K562 treated with DMSO at 1 percent for 24 hours (cell line): ENCODE measurements around the gene CDC5L. TPM values are rescaled to one million over a fixed set of nuclear protein-coding genes. Genes with fewer than 3 reads are reported as not detected.

Experiments used
- total RNA-seq: library from RNA; unstranded; fragments of 300-600 nt; gene quantifications from 2 replicates; pipeline ENCODE4 v1.2.3, GENCODE V29; 2022; ENCODE audit warnings: low read depth; ENCODE audit not compliant: insufficient read depth

The CDC5L gene
- 20.0 and 22.1 TPM in 2 replicates for total RNA-seq

GRCh38 chr6:44387346-44388134 lies at the start of gene CDC5L:
TSS of gene CDC5L (plus strand) at chr6:44387706. CDS start at chr6:44387824, 118 bp downstream.

DNA sequence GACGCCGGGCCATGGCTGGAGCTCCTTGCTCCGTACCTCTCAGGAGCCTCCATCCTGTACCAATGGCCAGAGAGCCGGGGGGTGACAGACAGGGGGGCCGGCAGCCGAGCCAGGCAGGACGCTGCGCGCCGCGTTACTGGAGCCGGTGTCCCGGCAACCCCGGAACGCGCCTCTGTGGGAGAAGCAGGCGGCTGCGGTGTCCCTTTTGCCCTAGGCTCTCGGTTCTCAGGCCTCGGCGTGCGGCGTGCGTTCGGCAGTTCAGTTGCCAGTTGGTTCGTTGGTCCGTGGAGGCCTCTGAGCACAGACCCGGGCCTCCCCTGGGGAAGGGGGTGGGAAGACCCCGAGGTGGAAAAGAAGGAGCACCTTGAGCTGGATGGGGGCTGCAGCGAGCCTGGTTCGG lies 45.0 kb upstream of the CDC5L start, which contains the start of gene SPATS1:
Gene SPATS1, plus strand, starts transcription at position 162 of the 400 bp plus-strand sequence. CDS start 446 bp downstream, outside the sequence.

Other genes starting within 250 kb of the CDC5L start
- gene CAPN11, start 228.9 kb upstream of the CDC5L start, total RNA-seq = not detected in 2 replicates
- gene MYMX, start 170.8 kb upstream of the CDC5L start, total RNA-seq = not detected in 2 replicates
- gene SLC29A1, start 164.1 kb upstream of the CDC5L start, total RNA-seq = 193 and 196 TPM in 2 replicates
- gene HSP90AB1, start 140.6 kb upstream of the CDC5L start, total RNA-seq = 1,001 and 1,023 TPM in 2 replicates
- gene SLC35B2, start 130.2 kb upstream of the CDC5L start, total RNA-seq = 96.5 and 104 TPM in 2 replicates
- 52.3 and 56.0 TPM in 2 replicates for gene NFKBIE, start 122.2 kb upstream of the CDC5L start, total RNA-seq
- not detected in 2 replicates for gene TMEM151B, start 117.3 kb upstream of the CDC5L start, total RNA-seq
- gene AARS2, start 74.4 kb upstream of the CDC5L start, total RNA-seq = 26.6 and 27.1 TPM in 2 replicates
- gene SPATS1, start 45.1 kb upstream of the CDC5L start, total RNA-seq = not detected in 2 replicates